GM12892 (cell line): ENCODE results near the gene TLCD5.

ENCODE experiments used
- DNase-seq: peaks from one replicate; pipeline ENCODE4 v3.0.0; 2011; ENCODE audit not compliant: insufficient read length
- FAIRE-seq: peaks from 2 replicates; lab custom pipeline; 2011; peaks lifted over from hg19 to GRCh38; lab: Jason Lieb, UNC
- POLR2A ChIP-seq: IDR thresholded peaks from 2 replicates; pipeline ENCODE4 v1.6.1; 2011; ENCODE audit warnings: low read depth, low read length, control low read depth
- POLR2AphosphoS5 ChIP-seq: IDR thresholded peaks from 2 replicates; pipeline ENCODE4 v1.6.1; 2011; ENCODE audit warnings: low read depth, low read length, control low read depth
- TAF1 ChIP-seq: IDR thresholded peaks from 2 replicates; pipeline ENCODE4 v1.6.1; 2011; ENCODE audit warnings: low read depth, mild to moderate bottlenecking, control low read depth, low read length, borderline replicate concordance

The TLCD5 gene

DNA sequence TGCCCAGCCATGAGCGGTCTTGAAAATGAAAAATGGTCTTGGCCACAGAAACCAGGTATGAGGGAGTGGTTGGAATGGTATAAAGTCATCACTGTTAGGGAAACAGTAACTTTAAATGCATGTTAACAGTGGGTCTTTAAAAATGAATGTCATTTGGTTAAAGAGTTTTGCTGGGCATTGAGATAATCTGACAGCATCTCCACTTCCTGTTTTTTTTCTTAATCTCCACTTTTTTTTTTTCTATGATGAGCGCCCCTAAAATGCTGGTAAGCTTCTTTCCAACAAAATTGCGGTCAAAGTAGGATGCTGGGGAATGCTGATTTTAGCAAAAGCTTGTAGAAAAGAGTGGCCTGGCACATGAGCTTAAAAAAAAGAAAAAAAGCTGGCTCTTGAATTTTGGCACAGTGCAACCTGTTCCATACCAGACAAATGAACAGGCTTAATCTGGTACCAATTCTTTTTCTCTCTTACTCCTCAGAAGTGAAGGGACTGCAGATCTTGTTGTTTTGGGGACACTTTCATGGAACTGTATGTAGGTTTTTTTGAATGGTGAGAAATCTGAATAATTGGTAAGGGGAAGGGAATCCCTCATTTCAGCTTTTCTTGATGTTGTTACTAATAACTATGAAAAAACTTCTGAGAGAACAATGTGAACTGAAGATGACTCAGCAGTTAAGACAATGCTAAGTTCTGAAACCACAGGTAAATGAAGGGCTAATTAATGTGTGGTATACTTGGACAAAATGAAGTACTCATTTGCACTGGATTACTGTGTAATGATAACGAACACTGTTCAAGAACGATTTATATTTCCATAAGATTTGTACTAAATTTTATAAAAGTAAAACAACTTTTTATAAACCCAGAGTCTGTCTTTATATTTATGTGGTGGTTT is 8.0 kb downstream of the TLCD5 start:
- DNase-seq (no peak), FAIRE-seq (no peak)

DNA sequence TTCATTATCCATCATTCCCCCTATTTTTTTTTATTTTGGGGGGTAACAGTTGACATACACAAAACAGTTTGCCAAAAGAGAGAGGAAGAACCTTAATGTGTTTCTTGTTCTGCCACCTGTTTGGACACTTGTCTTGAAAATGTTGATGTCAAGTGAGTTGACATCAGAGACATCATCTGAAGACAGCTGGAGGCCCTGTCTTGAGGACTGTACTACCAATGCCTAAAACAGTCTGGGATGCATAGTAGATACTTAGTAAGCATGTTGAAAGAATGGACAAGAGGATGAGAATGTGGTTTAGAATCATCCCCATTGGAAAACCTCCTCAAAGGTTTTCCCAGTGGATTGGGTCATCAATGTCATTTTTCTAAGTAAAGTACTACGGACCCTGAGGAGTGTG is 8.7 kb downstream of the TLCD5 start:
- TF ChIP-seq TAF1 (no peak), POLR2A (no peak), POLR2AphosphoS5 (no peak)
- FAIRE-seq (no peak), DNase-seq (no peak)

More for the DNA sequence above, 8.0 kb downstream of the TLCD5 start:
- TF ChIP-seq POLR2AphosphoS5 (no peak), POLR2A (no peak), TAF1 (no peak)

DNA sequence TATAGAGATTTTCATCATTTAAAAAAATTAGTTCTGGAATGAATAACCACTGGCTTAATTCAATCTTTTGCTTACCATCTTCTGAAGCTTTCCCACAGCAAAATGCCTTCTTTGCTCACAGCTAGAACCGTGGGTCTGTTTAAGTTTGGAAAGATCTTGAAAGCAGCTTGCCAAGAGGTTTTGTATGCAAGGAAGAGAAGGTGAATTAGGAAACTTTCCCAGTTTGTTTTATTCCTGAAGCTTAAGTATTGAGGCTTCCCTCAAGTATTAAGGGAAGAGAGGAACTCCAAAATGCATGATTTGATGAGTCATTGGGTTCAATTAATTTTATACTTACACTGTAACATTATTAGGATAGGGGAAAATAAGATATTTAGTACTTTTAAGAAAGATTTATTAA is 9.2 kb downstream of the TLCD5 start:
- no peak for FAIRE-seq
- TF ChIP-seq TAF1 (no peak), POLR2A (no peak), POLR2AphosphoS5 (no peak)
- no peak for DNase-seq

DNA sequence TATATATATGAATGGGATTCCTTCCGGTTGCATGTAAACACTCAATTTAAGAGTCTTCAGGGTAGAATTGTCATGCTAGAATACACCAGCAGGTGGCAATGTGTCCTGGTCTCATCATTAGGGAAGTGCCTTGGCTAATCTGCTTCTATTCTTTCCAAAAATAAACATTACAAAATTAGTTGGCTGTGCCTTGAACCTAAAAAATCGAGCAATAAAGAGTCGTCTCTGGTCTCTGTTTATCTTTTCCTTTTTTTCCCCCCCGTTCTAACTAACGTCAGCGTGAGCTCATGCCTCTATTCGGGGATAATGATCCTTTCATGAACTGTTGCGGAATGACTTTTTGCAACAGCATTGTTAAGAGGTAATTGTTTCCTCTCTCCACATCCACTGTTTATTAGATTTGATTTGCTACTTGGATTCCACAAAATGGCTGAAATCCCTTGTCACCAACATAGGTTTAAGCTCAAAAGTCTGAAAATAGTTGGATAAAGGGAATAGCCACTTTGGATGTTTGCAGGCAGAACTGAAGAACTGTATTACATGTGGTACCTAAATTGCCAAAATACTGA is 9.9 kb downstream of the TLCD5 start:
- peak; percentile 67 for FAIRE-seq
- TF ChIP-seq TAF1 (no peak), POLR2AphosphoS5 (no peak), POLR2A (no peak)
- DNase-seq = peak; percentile 29

DNA sequence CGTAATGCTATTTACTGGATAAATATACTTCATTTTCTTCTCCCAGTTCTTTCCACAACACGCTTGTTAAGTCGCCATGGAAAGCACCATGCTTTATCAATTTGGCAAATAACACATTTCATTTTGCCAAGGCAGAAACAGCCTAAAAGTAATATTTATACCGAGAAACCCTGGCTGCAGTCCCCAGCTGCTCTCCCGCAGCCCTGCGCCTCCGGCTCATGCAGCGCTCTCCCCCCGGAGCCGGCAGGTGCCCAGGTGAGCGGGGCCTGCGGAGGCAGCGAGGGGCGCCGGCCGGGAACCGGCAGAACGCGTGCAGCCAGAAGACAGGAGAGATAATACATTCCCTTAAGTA is 10.4 kb downstream of the TLCD5 start:
- TF ChIP-seq POLR2A (no peak), TAF1 (no peak)
- peak; percentile 46 for DNase-seq

DNA sequence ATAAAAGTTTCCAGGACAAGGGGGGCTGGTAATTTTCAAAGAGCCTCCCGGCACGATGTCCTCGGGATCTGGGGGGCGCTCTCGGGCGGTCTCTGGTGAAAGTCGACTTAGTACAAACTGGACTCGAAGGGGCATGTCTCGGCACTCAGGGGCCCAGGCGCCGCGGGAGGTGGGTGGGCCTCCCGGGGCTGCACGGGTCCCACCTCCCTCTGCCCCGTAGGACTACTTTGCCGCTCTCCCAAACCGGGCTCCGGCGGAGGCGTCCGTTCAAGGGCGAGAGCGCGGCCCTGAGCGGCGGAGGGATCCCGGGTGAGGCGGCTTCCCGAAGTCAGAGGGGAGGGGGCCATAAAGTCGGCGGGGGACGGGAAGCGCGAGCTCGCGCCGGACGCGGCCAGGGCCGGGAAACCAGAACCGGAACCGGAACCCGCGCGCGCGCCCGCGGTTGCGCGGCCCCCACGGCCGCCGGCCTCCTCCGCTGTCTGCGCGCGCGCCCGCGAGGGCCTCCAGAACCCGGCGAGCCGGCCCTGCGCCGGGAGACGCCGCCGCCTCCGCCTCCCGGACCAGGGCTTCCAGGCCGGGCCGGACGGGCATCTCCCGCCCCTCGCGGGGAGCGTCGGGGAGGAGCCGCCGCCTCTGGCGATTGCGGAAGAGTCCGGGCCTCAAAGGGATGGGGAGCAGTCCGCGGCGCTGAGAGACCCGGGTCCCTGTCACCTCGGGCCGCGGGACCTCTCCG is 11.0 kb downstream of the TLCD5 start, which contains the start of gene ARHGEF12:
Gene ARHGEF12, plus strand, starts transcription at position 506 of the 733 bp plus-strand sequence. CDS start 831 bp downstream, outside the sequence.
- TF ChIP-seq POLR2A = peak; percentile 66; the same call in 1 of the 2 replicates
- TF ChIP-seq POLR2AphosphoS5 = no peak
- TF ChIP-seq TAF1 = peak; percentile 45; the same call in 1 of the 2 replicates
- FAIRE-seq (peak; percentile 99), DNase-seq (peak; percentile 84)

More for the DNA sequence above, 10.4 kb downstream of the TLCD5 start:
- no peak for FAIRE-seq

DNA sequence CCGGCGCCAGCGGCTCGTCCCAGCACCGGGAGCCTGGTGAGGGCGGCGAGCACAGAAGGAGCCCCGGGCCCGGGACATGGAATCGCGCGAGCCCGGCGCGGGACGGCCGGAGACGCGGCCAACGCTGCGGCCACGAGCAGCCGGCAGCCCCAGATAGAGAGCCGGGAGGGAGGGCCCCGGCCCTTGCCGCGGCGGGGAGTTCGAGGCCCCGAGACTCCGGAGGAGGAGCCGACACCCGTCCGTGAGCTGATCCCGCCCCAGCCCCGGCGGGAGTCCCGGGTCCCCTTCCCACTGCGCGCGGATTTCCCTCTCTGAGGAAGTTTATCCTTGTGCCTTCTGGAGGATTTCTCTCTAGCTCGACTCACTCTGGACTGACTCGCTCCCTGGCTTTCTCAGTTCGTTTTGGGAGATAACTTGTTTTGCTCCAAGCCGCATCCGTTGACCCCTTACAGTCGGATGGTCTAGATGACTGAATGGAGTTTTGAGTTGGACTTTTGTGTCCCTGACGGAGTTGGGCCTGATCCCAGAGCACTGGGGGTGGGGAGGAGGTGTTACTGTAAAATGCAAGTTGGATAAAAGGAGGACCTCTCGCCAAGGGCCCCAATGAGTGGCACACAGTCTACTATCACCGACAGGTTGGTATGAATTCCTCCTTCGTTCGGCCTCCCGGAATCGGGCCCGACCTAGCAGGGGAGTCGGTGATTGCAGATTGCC is 11.7 kb downstream of the TLCD5 start:
- DNase-seq = peak; percentile 53
- TF ChIP-seq POLR2A (no peak), TAF1 (no peak), POLR2AphosphoS5 (no peak)
- FAIRE-seq = no peak

DNA sequence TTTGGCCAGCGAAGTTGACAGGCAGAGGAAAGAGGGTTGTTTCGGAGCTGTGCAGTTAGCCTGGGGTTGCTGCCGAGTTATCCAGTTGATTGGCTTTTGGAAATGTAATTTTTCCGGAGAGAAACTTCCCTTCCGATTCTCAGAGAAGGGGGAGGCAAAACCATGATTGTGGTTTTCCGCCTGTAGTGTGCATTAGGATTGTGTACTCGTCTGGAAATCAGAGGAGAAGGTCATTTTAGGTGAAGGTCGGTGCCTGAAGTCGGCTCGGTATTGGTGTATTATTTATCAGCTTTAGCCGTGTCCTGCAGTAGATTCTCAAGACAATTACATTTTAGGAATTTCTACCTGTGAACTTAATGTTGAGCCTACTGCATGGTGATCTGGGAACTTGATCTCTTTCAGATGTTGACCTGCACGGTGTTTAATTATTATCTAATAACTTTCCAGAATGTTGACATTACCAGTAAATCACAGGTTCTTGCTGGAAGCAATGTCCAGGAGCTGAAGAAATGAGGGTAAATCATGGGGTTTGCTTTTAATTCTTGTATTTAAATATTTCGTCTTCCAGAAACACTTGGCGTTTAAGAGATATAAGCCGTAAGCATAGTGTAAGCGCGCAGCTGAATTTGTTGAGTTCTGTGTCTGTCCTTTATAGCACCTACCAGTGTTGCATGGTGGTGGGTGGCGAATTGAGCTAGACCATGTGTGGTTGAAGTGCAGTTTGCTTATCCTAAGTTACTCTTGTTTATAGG is 12.4 kb downstream of the TLCD5 start:
- DNase-seq = no peak
- FAIRE-seq = peak; percentile 33
- TF ChIP-seq TAF1 (no peak), POLR2A (no peak), POLR2AphosphoS5 (no peak)

DNA sequence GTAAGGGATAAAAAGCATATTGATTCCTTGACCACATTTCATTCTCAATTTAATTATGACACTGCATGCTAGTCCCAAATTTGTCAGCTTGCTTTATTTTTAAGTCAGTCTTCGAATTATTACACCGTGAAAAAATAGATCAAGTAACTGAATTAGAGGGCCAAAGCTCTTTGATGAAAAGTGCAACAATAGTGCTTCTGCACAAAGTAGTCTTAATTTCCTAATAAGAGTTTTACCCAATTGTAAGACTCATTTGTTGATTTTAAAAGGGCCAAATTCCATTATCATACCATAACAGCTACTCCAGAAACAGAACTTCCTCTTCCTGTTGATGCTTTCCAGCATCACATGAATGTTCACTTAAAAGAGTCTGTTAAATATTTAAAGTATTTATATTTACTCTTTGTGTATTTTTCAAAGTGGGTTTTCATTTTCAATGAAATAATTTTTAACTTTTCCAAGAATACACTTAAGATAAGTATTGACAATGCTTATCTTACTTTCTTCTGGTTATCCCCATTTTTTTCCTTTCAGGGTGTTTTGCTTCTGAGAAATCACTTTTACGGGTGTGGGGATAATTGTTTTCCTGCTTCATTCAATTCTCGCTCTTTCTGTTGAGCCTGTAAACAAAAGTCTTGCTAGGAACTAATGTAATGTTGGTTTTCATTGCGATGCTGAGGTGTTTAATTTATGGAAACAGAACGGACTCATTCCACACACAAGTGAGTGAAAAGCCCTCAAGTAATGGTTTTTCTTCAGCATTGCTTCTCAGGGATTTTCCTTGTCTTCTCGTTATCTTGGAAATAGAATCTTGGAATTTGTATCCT is 13.2 kb downstream of the TLCD5 start:
- no peak for DNase-seq
- TF ChIP-seq TAF1 (no peak), POLR2AphosphoS5 (no peak), POLR2A (no peak)
- peak; percentile 9 for FAIRE-seq
